HTERT RPE-1 (cell line): Measurements from ENCODE around the gene CRYBB1.
"Not testable (repeated sequence)": the region's sequence is repeated elsewhere in the genome, so short reads cannot be mapped to it uniquely, and the experiment has no call there.

Source experiments
- in situ Hi-C: fragments of 300-500 bp; cut with MboI; formaldehyde crosslinking; loops from 4 replicates; pipeline ENCODE4 v1.14.3; 2020; ENCODE audit warnings: low sequenced_read_pairs

Gene CRYBB1

GRCh38 chr22:26642465-26643417 lies 24.9 kb upstream of the CRYBB1 start:
- in situ Hi-C loops = no loop called here

GRCh38 chr22:26636296-26636695 lies 18.5 kb upstream of the CRYBB1 start:
- in situ Hi-C loops = no loop called here

GRCh38 chr22:26635117-26635516 lies 17.3 kb upstream of the CRYBB1 start:
- in situ Hi-C loops = no loop called here

DNA sequence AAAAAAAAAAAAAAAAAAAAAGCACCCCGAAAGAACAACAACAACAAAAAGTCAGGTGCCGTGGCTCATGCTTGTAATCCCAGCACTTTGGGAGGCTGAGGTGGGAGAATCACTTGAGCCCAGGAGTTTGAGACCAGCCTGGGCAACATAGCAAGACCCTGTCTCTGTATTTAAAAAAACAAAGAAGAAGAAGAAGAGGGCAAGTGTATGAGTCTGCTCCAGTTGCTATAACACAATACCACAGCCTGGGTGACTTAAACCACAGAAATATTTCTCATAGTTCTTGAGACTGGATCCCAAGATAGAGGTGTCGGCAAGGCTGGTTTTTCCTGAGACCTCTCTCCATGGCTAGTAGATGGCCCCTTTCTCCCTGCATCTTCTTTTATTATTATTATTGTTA lies 16.4 kb upstream of the CRYBB1 start:
- in situ Hi-C loops = no loop called here

DNA sequence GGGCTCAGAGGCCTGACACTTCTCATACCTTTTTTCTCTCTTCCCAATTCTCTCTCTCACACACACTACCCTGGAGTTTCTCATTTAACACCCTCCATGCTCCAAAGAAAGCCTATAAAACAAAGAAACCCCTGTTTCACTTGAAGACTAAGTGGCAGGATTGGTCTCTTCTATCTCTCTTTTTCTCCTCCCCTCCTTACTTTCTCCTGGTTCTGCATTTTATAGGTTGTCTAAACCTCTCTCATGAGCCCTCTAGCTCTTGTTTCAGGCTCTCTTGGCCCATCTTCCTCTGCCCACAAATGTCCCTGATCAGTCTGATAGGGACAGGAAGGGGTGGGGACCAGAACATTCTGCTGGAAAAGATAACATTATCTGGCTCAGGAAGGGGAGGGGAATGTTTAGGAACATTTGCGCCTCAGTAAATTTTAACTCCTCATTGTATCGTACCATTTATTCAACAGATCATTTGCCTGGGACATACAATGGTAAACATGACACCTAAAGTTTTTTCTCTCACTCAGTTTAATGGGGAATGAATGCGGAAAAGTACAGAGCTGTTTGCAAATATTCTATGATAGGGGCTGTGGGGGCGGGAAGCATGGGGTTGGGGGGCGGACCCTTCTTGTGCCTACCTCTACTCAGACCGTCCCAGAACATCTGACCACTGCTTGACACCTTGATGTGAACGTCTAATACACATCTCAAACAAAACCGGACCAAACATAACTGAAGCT lies 14.8 kb upstream of the CRYBB1 start:
- in situ Hi-C loops = no loop called here

DNA sequence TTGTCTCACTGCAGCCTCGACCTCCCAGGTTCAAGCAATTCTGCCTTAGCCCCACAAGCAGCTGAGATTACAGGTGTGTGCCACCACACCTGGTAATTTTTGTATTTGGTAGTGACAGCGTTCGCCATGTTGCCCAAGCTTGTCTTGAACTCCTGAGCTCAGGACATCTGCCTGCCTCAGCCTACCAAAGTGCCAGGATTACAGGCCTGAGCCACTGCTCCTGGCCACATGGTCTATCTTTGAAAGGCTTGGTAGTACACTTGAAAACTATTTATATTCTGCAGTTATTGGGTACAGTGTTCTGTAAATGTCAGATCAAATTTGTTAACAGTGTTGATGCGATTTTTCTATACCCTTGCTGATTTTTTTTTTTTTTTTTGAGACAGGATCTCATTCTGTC lies 13.5 kb upstream of the CRYBB1 start:
- in situ Hi-C loops = no loop called here

DNA sequence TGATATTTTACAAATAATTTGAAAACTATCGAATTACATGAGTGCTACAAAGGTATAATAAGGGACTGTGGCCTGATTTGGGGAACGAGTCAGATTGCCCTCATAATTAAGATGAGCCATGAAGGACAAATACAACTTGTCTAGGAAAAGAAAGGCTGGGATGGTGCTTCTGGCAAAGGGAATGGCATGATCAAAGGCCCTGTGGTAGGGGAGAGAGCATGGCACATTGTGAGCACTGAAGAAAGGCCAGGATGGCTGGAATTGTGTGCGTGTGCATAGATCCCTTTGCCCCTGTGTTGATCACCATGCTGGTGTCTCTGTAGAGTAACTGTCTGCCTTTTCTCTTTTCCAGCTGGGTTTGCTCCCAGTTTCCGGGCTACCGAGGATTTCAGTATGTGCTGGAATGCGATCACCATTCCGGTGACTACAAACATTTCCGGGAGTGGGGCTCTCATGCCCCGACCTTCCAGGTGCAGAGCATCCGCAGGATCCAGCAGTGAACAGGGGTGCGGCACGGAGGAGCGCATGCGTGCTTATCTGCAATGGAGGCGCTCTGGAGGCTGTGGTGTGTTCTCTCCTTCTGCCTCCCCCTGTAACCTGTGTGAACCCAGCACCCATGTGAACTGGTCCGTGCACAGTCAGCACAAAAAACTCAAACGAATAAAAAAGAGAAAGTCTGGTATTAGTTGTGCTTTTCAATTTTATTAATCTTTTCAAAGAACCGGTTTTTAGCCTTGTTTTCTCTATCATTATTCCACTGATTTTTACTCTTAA lies 12.3 kb upstream of the CRYBB1 start:
- in situ Hi-C loops = no loop called here

- in situ Hi-C loops = no loop called here
Observed at GRCh38 chr22:26624803-26625202, 7.0 kb upstream of the CRYBB1 start.

DNA sequence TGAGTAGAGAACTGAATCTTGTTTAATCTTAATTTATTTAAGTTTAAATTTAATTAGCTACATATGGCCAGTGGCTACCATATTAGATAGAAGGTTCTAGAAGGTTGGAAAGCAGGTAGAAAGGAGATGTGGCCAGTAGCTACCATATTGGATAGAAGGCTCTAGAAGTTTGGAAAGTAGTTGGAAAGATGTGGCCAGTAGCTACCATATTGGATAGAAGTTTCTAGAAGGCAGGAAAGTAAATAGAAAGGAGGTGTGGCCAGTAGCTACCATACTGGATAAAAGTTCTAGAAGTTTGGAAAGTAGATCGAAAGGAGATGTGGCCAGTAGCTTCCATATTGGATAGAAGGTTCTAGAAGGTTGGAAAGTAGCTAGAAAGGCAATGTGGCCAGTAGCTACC lies 6.2 kb upstream of the CRYBB1 start:
- in situ Hi-C loops = no loop called here

- in situ Hi-C loops = no loop called here
Observed at GRCh38 chr22:26621663-26622062, 3.8 kb upstream of the CRYBB1 start, which contains the start of gene CRYBA4. TSS of gene CRYBA4 (plus strand) at chr22:26621963. CDS start at chr22:26622597, 634 bp downstream.

- in situ Hi-C loops = no loop called here
Observed at GRCh38 chr22:26620197-26620596, 2.4 kb upstream of the CRYBB1 start.

GRCh38 chr22:26619510-26619909 lies 1.7 kb upstream of the CRYBB1 start:
- in situ Hi-C loops = no loop called here

DNA sequence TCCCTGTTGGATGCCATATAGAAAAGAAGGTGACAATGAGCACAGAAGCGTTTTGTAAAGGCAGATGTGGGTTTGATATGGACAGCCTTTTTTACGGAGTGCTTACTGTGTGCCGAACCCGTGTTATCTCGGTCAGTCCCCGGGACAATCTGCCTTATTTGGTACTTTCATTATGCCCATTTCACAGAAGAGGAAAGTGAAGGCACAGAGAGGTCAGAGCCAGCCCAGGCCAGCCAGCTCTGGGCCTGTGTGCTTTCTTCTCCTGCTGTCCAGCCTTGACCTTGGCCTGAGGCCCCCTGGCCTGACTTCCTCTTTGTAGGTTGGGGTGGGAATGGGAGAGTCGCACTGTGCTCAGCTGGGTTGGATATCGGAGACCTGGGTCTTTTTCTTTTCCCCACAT lies 628 bp upstream of the CRYBB1 start:
- in situ Hi-C loops = no loop called here

DNA sequence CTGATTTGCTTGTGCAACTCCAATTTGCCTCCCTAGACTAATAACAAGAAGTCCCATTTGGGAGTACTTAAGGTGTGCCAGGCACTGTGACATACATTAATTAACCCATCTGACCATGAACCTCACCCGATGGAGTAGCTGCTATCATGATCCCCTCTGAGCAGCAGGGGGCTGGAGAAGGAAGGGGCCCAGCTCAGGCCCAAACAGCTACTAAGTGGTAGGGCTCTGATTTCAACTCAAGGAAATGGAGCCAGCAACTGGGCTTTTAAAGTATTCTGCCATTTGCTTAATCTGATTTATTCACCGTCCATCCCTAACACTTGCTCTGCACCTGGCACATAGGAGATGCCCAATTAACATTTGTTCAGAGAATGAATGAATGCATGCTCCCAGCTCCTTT lies 1.2 kb downstream of the CRYBB1 start:
- in situ Hi-C loops = no loop called here

- in situ Hi-C loops = no loop called here
Observed at GRCh38 chr22:26615830-26616435, 1.9 kb downstream of the CRYBB1 start.

- in situ Hi-C loops = no loop called here
Observed at GRCh38 chr22:26615149-26615548, 2.7 kb downstream of the CRYBB1 start.

- in situ Hi-C loops = no loop called here
Observed at GRCh38 chr22:26614322-26614721, 3.5 kb downstream of the CRYBB1 start.

DNA sequence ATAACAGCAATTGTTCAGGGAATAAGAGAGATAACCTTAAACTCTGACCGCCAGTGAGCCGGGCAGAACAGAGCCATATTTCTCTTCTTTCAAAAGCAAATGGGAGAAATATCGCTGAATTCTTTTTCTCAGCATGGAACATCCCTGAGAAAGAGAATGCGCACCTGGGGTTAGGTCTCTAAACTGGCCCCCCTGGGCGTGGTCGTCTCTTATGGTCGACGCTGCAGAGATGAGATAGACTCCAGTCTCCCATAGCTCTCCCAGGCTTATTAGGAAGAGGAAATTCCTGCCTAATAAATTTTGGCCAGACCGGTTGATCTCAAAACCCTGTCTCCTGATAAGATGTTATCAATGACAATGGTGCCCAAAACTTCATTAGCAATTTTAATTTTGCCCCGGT lies 4.1 kb downstream of the CRYBB1 start:
- in situ Hi-C loops = not testable (repeated sequence)

GRCh38 chr22:26612652-26613051 lies 5.2 kb downstream of the CRYBB1 start:
- in situ Hi-C loops = no loop called here

DNA sequence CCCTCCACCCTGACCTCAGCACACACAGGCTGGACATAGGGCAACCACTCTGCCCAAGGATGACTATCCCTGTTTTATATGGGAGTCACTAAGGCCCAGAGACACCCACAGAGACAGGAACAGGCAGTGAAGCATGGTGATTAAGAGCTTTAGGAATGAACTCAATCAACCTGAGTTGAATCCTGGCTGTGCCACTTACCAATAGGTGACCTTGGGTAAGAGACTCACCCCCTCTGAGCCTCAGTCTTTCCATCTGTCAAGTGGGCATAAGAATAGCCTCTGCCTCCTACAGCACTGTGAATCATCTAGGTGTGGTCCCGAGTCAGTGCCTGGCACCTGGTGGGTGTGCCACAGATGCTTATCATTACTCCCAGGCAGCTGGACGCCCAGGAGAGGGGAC lies 6.8 kb downstream of the CRYBB1 start:
- in situ Hi-C loops = no loop called here
